A673 (cell line): ENCODE measurements around the gene DDAH1.

Source experiments
- EZH2 ChIP-seq: fragments of 200-600 bp; sonication (generic); IDR thresholded peaks from 2 replicates; pipeline ENCODE4 v1.6.1; 2017; ENCODE audit warnings: borderline replicate concordance, low read depth, mild to moderate bottlenecking, mixed read lengths, antibody characterized with exemption, low read length; ENCODE audit not compliant: poor library complexity, severe bottlenecking
- TF ChIP-seq, protein P1 (sequence below): fragments of 300-800, 200-600 bp; sonication (generic); conservative IDR thresholded peaks from 2 replicates; pipeline ENCODE4 v1.5.1; 2017; ENCODE audit warnings: low read depth, mild to moderate bottlenecking, antibody characterized with exemption, low read length, moderate library complexity, mixed read lengths

DNA sequence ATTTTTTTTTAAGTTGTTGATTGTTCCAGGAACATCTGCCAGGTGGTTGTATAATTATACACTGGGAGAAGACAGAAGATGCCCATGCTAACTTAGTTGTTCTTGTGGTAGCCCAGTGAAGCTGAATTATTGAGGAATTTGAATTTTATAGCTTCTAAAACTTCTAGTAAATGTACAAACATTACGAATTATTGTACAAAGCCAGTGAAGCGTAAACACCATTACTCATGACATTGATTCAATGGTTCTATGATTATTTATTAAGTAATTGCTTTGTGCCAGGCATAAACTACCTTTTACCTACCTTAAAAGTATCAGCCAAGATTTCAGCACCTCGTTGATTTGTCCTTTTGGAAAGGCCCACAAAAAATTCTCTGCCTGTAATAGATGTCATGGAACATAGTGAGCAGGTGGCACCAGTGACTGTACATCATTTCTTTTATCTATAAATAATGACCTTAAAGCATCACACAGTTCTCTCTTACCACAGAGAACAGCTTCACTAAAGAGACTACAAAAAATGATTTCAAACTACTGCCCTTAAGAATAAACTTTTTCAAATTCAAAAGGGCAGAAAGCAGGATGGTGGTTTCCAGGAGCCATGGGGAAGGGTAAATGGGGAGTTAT is 113.6 kb downstream of the DDAH1 start:
- TF ChIP-seq, protein P1, sequence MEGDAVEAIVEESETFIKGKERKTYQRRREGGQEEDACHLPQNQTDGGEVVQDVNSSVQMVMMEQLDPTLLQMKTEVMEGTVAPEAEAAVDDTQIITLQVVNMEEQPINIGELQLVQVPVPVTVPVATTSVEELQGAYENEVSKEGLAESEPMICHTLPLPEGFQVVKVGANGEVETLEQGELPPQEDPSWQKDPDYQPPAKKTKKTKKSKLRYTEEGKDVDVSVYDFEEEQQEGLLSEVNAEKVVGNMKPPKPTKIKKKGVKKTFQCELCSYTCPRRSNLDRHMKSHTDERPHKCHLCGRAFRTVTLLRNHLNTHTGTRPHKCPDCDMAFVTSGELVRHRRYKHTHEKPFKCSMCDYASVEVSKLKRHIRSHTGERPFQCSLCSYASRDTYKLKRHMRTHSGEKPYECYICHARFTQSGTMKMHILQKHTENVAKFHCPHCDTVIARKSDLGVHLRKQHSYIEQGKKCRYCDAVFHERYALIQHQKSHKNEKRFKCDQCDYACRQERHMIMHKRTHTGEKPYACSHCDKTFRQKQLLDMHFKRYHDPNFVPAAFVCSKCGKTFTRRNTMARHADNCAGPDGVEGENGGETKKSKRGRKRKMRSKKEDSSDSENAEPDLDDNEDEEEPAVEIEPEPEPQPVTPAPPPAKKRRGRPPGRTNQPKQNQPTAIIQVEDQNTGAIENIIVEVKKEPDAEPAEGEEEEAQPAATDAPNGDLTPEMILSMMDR: no peak
- TF ChIP-seq EZH2: no peak
